Gastrocnemius medialis (tissue), 4 donors: ENCODE results near the gene ARHGEF17.

Experiments used
- CTCF ChIP-seq, 5 experiments: fragments of 450-650 bp in 3 of 5; fragments of 200-600 bp in 2 of 5; sonication (generic) in 2 of 5; IDR thresholded peaks in 4 of 5; conservative IDR thresholded peaks in 1 of 5; 1 replicate in 4 of 5; 2 replicates in 1 of 5; pipeline ENCODE4 v1.5.1; 2016 to 2019; ENCODE audit warnings: antibody characterized with exemption in 5 of 5, mild to moderate bottlenecking in 3 of 5, moderate library complexity in 3 of 5
- POLR2A ChIP-seq, 2 donors: fragments of 450-650 bp; IDR thresholded peaks; one replicate each; pipeline ENCODE4 v1.6.1; 2017; ENCODE audit warnings: antibody characterized with exemption in 2 of 2, mild to moderate bottlenecking in 2 of 2, moderate library complexity in 2 of 2

GRCh38 chr11:73275381-73275750 is 32.7 kb upstream of the ARHGEF17 start:
- TF ChIP-seq CTCF (IDR thresholded peaks at IDR 0.05 in 4 of 5, conservative IDR thresholded peaks at IDR 0.05 in 1 of 5) (no peak), POLR2A (IDR thresholded peaks at IDR 0.05) (no peak)
